ENCODE results near the gene RHOF.

- TF ChIP-seq CTCF (IDR thresholded peaks at IDR 0.05) = no peak
- no peak for TF ChIP-seq POLR2A (IDR thresholded peaks at IDR 0.05)
These were observed 34.8 kb upstream of the RHOF start for GRCh38 chr12:121828306-121828705.
